Stimulated activated memory B cell treated with anti-CD40 and anti-IgM and Interleukin-4, amounts not matched to agents 10 μg/mL and 1 μg/mL and 100 μg/mL, for 72 hours (primary cell): Measurements from ENCODE around the gene WWTR1.
A peak's percentile ranks its signal among the peaks of the same experiment; 100 is the strongest.

ENCODE experiments used
- ATAC-seq: fragments of 150-1000 bp; cut with Tn5 transposase; 2 replicates; pipeline ENCODE4 v1.10.0; 2021
- H3K27ac Mint-ChIP-seq: one replicate; pipeline ENCODE4 v1.8.0; 2022; ENCODE audit warnings: mild to moderate bottlenecking, mixed read lengths
- H3K27me3 Mint-ChIP-seq: one replicate; pipeline ENCODE4 v1.8.0; 2022; ENCODE audit warnings: mixed read lengths
- H3K36me3 Mint-ChIP-seq: one replicate; pipeline ENCODE4 v1.8.0; 2022; ENCODE audit warnings: mixed read lengths
- H3K4me1 Mint-ChIP-seq: one replicate; pipeline ENCODE4 v1.8.0; 2022; ENCODE audit warnings: mixed read lengths
- H3K4me3 Mint-ChIP-seq: one replicate; pipeline ENCODE4 v1.8.0; 2022; ENCODE audit warnings: mild to moderate bottlenecking, moderate library complexity, mixed read lengths
- H3K9me3 Mint-ChIP-seq: one replicate; pipeline ENCODE4 v1.8.0; 2022; ENCODE audit warnings: mixed read lengths

The WWTR1 gene

GRCh38 chr3:149662240-149662887 is 4.5 kb upstream of the WWTR1 start:
- H3K4me3 Mint-ChIP-seq, result no peak overlapping the region
- H3K27me3 Mint-ChIP-seq, result peaks cover 21% of the 10 kb centered on the region
- H3K27ac Mint-ChIP-seq, result no peak overlapping the region
- no peaks in the 10 kb centered on the region for H3K9me3 Mint-ChIP-seq
- no peak for ATAC-seq
- H3K36me3 Mint-ChIP-seq, result no peaks in the 10 kb centered on the region
- peaks cover 10% of the 10 kb centered on the region for H3K4me1 Mint-ChIP-seq

GRCh38 chr3:149660462-149660861 is 2.6 kb upstream of the WWTR1 start:
- Mint-ChIP-seq H3K27ac (no peak overlapping the region), H3K9me3 (no peaks in the 10 kb centered on the region), H3K4me3 (no peak overlapping the region), H3K36me3 (no peaks in the 10 kb centered on the region), H3K27me3 (peaks cover 40% of the 10 kb centered on the region), H3K4me1 (peaks cover 16% of the 10 kb centered on the region)
- ATAC-seq, result no peak

GRCh38 chr3:149658744-149659497 is 1.1 kb upstream of the WWTR1 start:
- Mint-ChIP-seq H3K36me3 (no peaks in the 10 kb centered on the region), H3K4me3 (peak overlapping the region; percentile 92), H3K4me1 (peaks cover 16% of the 10 kb centered on the region), H3K9me3 (no peaks in the 10 kb centered on the region), H3K27me3 (peaks cover 41% of the 10 kb centered on the region), H3K27ac (peak overlapping the region; percentile 82)
- no peak for ATAC-seq

GRCh38 chr3:149657321-149657925 is 402 bp downstream of the WWTR1 start:
- Mint-ChIP-seq H3K4me1 (peaks cover 16% of the 10 kb centered on the region), H3K9me3 (no peaks in the 10 kb centered on the region), H3K27me3 (peaks cover 36% of the 10 kb centered on the region), H3K36me3 (no peaks in the 10 kb centered on the region), H3K27ac (peak overlapping the region; percentile 82), H3K4me3 (peak overlapping the region; percentile 92)
- ATAC-seq, result peak; percentile 31

GRCh38 chr3:149655826-149656574 is 1.8 kb downstream of the WWTR1 start:
- Mint-ChIP-seq H3K27me3 (peaks cover 32% of the 10 kb centered on the region), H3K4me1 (peaks cover 16% of the 10 kb centered on the region), H3K36me3 (no peaks in the 10 kb centered on the region), H3K4me3 (no peak overlapping the region), H3K9me3 (no peaks in the 10 kb centered on the region), H3K27ac (no peak overlapping the region)
- ATAC-seq, result no peak

GRCh38 chr3:149654188-149654601 is 3.6 kb downstream of the WWTR1 start:
- no peak overlapping the region for H3K4me3 Mint-ChIP-seq
- H3K27ac Mint-ChIP-seq, result no peak overlapping the region
- H3K9me3 Mint-ChIP-seq, result no peaks in the 10 kb centered on the region
- peaks cover 32% of the 10 kb centered on the region for H3K27me3 Mint-ChIP-seq
- H3K36me3 Mint-ChIP-seq, result no peaks in the 10 kb centered on the region
- H3K4me1 Mint-ChIP-seq, result peaks cover 16% of the 10 kb centered on the region
- ATAC-seq, result no peak

GRCh38 chr3:149653564-149653963 is 4.3 kb downstream of the WWTR1 start:
- H3K4me1 Mint-ChIP-seq, result peaks cover 11% of the 10 kb centered on the region
- no peaks in the 10 kb centered on the region for H3K36me3 Mint-ChIP-seq
- H3K27ac Mint-ChIP-seq, result no peak overlapping the region
- no peak overlapping the region for H3K4me3 Mint-ChIP-seq
- no peak for ATAC-seq
- H3K9me3 Mint-ChIP-seq, result no peaks in the 10 kb centered on the region
- peaks cover 27% of the 10 kb centered on the region for H3K27me3 Mint-ChIP-seq

- H3K36me3 Mint-ChIP-seq, result no peaks in the 10 kb centered on the region
- H3K9me3 Mint-ChIP-seq, result no peaks in the 10 kb centered on the region
- H3K27ac Mint-ChIP-seq, result no peak overlapping the region
- H3K27me3 Mint-ChIP-seq, result peaks cover 23% of the 10 kb centered on the region
- no peak overlapping the region for H3K4me3 Mint-ChIP-seq
- no peak for ATAC-seq
- H3K4me1 Mint-ChIP-seq, result peaks cover 12% of the 10 kb centered on the region
These were observed 4.7 kb downstream of the WWTR1 start for GRCh38 chr3:149653136-149653535.

- no peaks in the 10 kb centered on the region for H3K36me3 Mint-ChIP-seq
- H3K4me1 Mint-ChIP-seq, result peaks cover 19% of the 10 kb centered on the region
- ATAC-seq, result no peak
- H3K9me3 Mint-ChIP-seq, result no peaks in the 10 kb centered on the region
- H3K27me3 Mint-ChIP-seq, result peaks cover 4% of the 10 kb centered on the region
- no peak overlapping the region for H3K27ac Mint-ChIP-seq
- H3K4me3 Mint-ChIP-seq, result no peak overlapping the region
These were observed 7.0 kb downstream of the WWTR1 start for GRCh38 chr3:149650828-149651227.

GRCh38 chr3:149648525-149648924 is 9.3 kb downstream of the WWTR1 start:
- H3K27me3 Mint-ChIP-seq, result no peaks in the 10 kb centered on the region
- no peak overlapping the region for H3K27ac Mint-ChIP-seq
- no peaks in the 10 kb centered on the region for H3K36me3 Mint-ChIP-seq
- ATAC-seq, result no peak
- peaks cover 19% of the 10 kb centered on the region for H3K4me1 Mint-ChIP-seq
- H3K4me3 Mint-ChIP-seq, result no peak overlapping the region
- no peaks in the 10 kb centered on the region for H3K9me3 Mint-ChIP-seq

- Mint-ChIP-seq H3K9me3 (no peaks in the 10 kb centered on the region), H3K36me3 (no peaks in the 10 kb centered on the region), H3K4me1 (peaks cover 19% of the 10 kb centered on the region), H3K27ac (no peak overlapping the region), H3K4me3 (no peak overlapping the region), H3K27me3 (no peaks in the 10 kb centered on the region)
- no peak for ATAC-seq
These were observed 10.0 kb downstream of the WWTR1 start for GRCh38 chr3:149647812-149648211.

- Mint-ChIP-seq H3K27me3 (no peaks in the 10 kb centered on the region), H3K4me3 (no peak overlapping the region), H3K9me3 (no peaks in the 10 kb centered on the region), H3K36me3 (no peaks in the 10 kb centered on the region), H3K27ac (no peak overlapping the region), H3K4me1 (peaks cover 19% of the 10 kb centered on the region)
- peak; percentile 57 for ATAC-seq
These were observed 10.5 kb downstream of the WWTR1 start for GRCh38 chr3:149647285-149647684.

GRCh38 chr3:149646181-149646766 is 11.6 kb downstream of the WWTR1 start:
- Mint-ChIP-seq H3K27me3 (no peaks in the 10 kb centered on the region), H3K4me3 (no peak overlapping the region), H3K4me1 (peaks cover 19% of the 10 kb centered on the region), H3K27ac (no peak overlapping the region), H3K36me3 (no peaks in the 10 kb centered on the region), H3K9me3 (no peaks in the 10 kb centered on the region)
- no peak for ATAC-seq

GRCh38 chr3:149643963-149644362 is 13.9 kb downstream of the WWTR1 start:
- Mint-ChIP-seq H3K27me3 (no peaks in the 10 kb centered on the region), H3K9me3 (no peaks in the 10 kb centered on the region), H3K4me3 (no peak overlapping the region), H3K27ac (no peak overlapping the region), H3K4me1 (peaks cover 19% of the 10 kb centered on the region), H3K36me3 (no peaks in the 10 kb centered on the region)
- no peak for ATAC-seq

GRCh38 chr3:149643482-149643798 is 14.4 kb downstream of the WWTR1 start:
- H3K4me3 Mint-ChIP-seq, result no peak overlapping the region
- H3K9me3 Mint-ChIP-seq, result no peaks in the 10 kb centered on the region
- H3K27ac Mint-ChIP-seq, result no peak overlapping the region
- no peak for ATAC-seq
- peaks cover 17% of the 10 kb centered on the region for H3K4me1 Mint-ChIP-seq
- peaks cover under 1% of the 10 kb centered on the region for H3K27me3 Mint-ChIP-seq
- H3K36me3 Mint-ChIP-seq, result no peaks in the 10 kb centered on the region
